Activated naive CD4-positive, alpha-beta T cell treated with Interleukin-2 at 50 U/mL for 16 hours (primary cell): ENCODE data around the gene PARP12.

Experiments
- DNase-seq: peaks from one replicate; pipeline ENCODE4 v3.0.0-alpha.2; 2020

PARP12 gene

DNA sequence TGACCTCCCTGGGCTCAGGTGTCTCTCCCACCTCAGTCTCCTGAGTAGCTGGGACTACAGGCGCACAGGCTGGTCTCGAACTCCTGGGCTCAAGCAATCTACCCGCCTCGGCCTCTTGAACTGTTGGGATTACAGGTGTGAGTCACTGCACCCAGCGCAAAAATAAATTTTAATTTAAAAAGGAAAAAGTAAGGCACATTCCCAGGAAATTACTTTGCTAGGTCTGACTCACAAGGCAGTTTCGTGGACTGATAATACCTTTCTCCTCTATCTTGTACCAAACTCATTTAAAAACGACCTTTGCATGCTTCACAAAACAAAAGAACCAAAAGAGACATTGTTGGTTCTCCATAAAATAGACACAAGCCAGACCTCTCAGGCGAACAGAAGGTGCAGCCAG, 29.7 kb downstream of the PARP12 start:
- DNase-seq, result no peak

DNA sequence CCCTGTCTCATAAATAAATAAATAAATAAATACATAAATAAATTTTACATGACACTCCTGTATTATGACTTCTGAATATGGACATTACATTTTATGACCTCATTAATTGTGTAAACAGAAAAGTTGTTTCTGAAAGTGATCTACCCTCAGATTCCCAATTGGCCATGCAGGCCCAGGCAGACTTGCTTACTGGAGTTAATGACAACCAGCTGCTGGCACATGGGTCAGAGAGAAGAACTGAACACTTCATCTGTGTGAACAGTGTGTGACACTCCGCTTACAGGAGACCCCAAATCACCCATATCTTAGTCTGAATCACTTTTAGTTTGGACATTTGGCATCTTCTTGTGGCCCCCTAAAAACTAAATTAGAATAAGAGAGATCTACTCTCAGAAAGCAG, 31.4 kb downstream of the PARP12 start:
- no peak for DNase-seq

DNA sequence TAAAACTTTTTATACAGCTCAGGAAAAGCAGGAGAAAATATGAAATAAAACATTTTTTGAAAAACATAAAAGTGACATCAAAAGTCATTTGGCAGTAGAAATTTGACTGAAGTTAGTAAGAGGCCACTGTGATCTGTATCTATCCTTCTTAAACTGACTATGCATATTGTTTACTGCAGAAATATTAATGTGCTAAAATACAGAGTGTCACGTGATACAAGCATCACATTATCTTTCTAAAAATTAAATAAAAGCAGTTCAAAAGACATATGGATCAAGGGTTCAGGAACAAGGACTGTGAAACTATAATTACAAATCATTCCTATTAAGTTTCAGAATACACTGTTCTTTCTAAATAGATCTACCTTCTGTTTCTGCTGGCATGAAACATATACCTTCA, 33.7 kb downstream of the PARP12 start:
- no peak for DNase-seq

DNA sequence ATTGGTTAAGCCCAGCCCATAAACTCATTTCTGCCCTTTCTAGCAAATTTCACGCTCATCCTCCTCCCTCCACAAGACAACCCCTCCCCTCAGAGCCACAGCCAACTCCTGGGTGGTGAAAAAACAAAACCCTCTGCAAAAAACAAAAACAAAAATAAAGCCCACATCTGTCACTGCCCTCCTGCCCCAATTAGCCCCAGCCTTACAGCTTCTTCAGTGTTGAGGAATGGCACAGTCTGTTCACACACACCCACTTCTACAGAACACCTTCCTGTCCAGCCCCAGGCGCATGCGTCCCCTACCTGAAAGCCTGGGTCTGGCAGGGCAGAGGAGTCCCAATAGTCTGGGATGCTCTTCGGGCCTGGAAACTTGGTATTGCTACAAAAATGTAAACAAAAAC, 34.4 kb downstream of the PARP12 start:
- no peak for DNase-seq

DNA sequence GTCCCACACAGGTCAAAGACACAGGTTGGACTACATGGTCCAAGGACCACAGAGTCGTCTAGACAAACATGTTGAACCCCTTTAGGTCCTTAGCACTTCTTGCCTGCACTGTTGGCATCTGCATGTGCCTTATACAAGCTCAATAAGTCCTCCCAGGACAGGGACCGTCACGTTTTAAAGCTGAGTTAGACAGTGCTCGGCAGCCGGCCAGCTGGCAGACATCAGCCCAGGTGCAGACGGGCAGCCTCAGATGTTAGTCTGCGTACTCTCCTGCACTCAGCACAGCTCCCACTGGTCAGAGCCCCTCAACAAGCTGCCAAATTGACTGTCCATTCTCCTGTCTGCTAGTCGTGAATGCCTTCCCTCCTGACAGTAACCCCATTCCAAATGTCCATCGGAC, 34.9 kb downstream of the PARP12 start:
- no peak for DNase-seq

DNA sequence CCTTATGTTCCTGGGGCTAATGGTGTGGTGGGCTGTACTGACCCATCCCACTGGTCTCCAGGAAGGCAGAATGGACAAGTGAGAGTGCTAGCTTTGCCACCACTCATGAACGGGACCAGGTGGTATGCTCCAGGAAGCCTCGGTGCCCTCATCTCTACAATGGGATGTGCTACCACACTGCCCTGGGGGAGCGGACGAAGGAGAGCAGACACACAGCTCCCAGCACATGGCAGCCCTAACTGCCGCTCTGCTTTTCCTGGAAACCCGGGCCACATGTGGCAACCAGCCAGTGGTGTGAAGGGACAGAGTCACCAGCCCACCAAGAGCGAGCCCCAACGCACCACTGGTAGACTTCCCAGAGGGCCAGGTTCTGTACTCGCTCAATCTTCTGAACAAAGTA, 35.8 kb downstream of the PARP12 start:
- no peak for DNase-seq

DNA sequence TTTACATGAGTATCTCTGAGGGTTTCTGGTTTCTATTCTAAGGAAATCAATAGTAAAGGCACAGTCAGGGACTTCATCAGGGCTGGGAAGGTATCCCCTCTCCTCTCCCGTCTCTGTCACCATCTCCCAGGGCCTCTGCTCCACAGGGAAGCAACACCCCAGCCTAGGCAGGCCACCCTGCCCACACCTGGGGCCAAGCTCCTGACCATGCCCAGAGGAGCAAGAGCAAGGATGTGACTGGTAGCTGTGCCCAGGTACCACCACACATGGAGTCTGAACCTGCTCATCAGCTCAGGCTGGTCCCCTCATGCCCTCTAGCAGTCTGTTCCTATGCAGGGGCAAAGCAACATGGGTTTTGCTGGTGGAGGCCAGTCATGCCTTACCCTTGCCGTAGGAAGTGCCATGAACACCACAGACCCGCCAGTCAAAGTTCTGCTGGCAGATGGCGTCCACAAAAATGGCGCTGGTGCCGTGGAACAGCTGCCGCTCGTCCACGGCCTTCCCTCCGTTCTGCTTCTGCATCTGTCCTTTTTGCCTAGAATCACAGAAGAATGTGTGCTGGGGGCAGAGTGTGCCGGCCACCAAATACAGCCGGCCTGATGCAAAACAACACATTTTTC, 36.8 kb downstream of the PARP12 start:
- no peak for DNase-seq

DNA sequence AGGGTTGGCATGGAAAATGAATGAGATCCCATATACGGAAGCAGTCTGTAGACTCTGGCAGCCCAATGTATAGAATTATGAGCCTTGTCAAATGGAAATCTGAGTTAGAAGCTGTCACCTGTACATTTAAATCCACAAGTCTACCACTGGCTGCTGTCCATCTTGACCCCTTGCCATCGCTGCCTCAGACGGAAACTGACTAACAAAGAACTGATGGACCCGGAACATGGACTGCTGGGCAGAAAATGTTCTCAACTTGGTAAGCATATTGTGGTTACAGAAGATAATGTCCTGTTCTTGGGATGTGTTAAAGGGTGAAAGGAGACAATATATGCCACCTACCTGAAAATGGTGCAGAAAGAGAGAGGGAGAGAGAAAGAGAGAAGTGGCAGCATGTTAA, 37.5 kb downstream of the PARP12 start:
- DNase-seq, result no peak

DNA sequence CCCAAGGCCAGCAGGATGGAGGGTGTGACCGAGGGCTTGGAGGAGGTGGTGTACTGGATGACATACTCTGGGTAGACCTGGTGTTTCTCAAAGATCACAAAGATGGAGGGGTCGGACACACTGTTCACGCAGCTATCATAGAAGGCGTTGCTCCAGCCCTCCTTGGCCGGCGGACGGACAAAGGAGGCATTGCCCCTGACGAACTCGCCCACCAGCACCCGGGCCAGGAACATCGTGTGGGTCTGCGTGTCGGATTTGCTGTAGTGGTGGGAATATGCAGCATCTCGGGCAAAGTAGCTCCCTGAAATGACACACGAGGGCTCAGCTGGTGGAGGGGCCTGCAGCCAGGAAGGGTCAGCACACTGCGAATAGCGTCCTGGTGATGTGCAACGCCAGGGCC, 38.2 kb downstream of the PARP12 start:
- DNase-seq, result no peak

DNA sequence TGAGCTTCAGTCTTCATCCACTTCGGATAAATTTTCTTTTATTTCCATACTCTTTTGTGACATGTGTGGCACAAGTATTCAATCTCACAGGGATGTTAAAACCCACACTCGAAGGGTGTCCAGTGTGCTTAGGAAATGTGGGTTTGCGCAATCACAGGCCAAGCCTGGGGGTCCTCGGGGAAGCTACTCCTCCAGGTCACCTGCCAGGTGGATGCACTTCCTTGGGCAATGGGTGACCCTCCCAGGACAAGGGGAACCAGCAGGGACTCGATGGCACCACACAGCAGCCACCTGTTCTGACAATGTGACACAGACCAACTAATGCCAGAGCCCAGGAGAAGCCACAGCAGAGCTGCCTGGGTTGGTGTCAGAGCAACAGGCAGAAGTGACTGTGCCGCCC, 39.0 kb downstream of the PARP12 start:
- no peak for DNase-seq

DNA sequence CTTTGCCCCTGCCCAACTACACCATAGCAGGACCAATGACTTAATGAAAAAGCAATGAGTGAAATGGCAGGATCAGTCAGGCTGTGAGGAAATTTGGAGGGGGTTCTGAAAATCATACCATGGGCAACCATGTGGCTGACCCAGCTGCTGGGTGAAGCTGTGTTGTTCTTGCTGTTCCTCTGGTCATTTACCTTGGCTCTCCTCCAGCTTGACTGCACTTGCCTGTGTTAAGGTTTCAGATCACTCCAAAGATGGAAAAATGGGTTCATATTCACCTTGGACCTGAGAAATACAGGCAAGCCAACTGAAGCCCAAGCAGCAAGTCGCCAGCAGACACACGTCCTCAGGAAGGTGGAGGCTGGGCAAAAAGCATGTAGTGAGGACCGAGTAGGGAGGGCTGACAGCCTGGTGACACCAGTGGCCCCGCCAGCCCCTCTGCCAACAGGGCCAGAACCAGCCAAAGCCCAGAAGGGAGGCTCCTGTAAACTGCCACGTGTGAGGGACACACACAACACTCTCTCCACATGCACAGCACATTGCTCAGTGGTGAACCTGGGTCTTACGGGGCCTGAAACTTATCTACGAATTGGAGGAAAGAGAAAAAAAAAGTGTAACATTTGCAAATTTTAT, 40.1 kb downstream of the PARP12 start:
- no peak for DNase-seq

DNA sequence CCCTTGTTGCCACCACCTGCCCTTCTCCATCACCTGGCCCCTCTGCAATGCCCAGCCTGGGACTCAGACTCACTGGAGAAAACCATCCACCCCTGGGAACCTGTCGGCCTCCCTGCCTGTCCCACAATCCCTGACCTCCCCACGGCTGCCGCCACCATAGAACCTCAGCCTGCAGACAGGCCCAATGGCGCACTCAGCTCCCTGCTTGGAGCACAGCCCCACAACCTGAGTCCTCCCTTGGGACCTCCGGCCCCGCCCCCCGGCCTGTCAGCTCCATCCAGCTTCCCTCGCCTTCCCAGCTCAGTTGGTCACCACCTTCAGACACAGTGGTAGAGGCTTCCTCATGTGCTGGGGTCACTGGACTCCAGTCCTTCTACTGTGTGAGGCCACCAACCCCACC, 41.1 kb downstream of the PARP12 start:
- no peak for DNase-seq

DNA sequence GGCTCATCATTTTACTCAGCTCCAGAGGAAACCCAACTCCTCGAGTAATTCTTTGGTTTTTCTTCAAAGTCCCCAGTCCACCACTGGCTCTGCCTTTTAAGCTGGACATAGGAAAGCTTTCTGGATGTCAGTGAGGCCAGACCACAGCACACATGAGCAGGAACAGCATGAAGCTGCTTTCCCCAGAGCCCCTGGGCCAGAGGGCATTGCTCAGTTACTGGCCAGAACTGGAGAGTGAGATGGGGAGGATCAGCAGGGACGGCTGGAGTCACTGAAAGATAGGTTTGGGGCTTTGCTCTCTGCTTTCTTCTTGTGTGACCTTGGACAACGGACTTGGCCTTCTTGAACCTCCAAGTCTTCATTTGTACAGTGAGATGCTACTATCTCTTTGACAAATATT, 43.1 kb downstream of the PARP12 start:
- no peak for DNase-seq

DNA sequence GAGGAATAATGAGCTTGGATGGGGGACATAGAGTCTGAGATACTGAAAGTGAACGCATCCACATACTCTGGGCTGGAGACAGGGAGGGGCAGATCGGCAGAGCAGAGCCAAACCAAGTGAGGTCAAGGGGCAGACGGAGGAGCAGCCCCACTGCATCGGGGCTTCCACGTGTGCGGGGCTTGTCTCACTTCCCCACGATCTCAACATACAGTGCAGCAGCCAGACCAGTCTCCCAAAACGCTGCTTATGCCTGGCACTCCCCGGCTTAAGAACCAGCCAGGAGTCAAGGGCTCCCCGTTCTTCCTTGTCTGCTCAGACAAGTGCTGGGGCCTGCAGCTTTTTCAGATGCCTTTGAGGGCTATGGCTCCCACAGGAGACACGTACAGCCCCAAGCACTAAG, 43.6 kb downstream of the PARP12 start:
- DNase-seq, result no peak

DNA sequence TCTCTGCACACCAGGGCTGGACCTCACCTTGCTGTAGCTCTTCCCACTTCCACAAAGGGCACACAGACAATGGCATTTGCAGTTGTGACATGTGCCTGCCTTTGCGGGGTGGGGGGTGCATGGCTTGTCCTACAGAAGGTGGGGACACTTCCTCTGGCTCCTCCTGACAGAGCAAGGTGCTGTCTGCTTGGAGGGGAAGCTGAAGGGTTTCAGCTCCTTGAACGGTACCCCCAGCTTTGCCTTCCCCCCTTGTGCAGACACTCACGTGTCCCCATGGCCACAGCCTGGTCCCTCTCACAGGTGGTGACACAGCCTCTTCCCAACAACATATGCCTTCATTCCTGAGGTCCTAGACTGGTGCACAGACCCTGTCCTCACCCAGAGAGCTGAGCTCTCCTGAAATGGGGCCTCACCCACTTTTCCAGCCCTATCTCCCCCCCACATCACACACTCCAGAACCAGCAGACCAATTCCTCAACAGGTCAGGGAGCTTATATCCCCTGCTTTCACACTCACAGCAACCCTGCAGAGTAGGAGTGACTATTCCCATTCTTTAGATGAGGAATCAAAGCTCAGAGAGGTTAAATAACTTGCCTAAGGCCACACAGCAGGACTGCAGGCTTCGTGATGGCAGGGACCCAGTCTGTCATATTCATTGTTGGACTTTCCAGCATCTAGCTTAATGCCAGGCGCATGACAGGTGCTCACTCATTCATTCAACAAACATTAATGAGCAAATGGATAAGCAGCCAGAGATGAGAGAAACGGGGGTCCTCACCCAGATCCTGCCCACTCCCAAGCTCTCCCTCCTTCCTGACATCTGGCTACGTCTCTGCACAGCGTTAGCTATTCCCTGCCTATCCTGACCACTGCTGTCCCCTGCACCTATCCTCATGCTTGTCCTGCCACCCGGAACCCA, 44.4 kb downstream of the PARP12 start:
- no peak for DNase-seq

DNA sequence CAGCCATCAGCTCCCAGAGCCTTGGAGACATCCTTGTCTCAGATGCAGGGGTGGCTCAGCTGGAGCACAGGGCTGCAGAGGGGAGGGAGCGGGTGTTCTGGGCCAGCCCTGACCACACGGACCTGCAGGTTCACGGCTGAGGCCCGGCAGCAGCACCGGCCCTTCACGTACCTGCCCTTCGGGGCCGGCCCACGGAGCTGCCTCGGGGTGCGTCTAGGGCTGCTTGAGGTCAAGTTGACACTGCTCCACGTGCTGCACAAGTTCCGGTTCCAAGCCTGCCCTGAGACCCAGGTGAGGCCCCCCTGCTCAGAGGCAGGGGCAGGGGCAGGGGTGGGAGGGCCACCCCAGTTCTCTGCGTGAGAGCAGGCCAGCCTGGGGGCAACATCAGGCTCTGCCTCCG, 45.2 kb downstream of the PARP12 start:
- DNase-seq, result no peak

DNA sequence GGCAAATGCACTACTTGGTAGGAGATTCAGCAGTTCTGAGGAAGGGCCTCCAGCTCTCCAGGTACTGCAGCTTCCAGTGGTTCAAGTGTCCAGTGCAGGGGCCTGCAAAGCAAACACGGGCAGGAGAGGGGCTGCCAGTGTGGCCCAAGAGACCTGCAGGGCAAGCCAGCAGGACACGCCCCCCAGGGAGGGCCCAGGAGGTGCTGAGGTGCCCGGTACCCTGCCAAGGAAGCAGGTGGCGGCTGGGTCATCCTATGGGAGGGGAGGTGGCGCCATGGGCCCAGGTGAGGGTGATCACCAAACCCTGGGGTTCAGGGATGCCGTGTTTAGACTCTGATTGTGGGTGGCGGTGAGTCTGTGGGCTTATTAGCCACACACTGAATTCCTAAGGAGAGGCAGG, 45.7 kb downstream of the PARP12 start:
- no peak for DNase-seq

DNA sequence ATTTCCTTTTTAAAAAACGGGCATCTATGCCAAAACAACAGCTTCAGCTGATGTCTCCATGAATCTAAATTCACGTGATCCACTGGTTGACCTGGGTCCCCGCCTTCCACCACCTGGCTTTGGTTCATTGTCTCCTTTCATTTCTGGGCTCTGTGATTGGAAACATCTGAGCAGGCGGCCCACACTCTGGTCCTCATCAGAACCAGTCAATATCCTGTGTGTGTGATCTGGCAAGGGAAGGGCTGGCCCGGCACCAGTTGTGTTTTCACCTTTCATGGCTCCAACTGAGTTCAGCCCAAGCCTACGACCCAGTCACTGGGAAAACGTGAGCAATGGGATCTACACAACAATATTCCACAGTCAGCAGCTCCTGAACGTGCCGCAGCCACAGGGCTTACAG, 46.2 kb downstream of the PARP12 start:
- no peak for DNase-seq

DNA sequence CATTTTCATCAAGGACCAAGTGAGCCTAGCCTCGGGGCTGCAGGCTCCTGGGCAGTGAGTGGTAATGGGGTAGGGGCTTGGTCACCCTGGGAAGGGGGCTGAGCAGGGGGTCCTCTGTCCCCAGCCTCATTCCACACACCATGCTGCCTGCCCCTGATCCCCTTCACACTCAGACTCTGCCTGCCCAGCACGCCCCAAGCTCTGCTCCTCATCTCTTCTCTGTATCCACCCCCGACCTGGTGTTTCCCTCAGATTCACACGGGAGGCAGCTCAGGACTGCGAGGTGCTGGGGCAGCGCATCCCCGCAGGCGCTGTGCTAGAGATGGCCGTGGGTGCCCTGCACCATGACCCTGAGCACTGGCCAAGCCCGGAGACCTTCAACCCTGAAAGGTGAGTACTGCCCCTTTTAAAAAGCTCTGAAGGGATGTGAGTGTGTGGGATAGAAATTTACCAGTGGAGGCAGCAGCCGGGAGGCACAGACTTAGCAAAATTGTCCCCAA, 47.2 kb downstream of the PARP12 start:
- DNase-seq, result no peak

DNA sequence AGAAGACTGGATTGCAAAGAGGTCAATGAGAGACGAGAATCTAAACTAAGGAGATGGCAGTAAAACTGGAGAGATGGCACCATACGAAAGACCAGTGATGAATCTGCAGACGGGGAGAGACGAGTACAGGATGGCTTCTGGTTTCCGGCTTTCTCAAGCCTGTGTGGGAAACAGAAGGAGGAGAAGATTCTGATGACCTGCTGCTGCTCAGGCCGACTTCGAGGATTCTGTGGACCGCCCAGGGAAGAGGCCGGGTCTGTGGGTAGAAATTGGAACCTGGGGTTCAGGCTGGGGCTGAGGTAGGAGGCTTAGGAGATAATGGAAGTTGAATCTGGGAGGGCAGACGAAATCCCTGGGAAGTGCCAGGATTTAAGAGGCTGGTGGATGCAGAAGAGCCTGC, 48.6 kb downstream of the PARP12 start:
- no peak for DNase-seq

DNA sequence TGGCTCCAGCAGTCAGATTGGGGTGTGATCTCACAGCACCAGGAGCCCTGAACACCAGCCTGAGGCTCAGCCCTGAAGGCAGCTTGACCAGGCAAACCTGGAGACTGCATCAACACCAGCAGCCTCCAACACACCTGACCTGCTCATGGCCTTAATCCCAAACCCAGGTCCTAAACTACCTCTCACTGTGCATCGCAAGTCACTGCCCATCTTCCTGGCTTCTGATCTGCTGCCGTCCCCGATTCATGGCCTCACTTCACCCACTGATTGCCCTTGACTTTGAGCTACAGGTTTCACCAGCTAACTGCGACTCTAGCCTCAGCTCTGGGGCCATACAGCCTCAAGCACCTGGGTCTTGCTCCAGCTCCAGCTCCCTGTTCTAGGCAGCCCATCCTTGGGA, 49.1 kb downstream of the PARP12 start:
- DNase-seq, result no peak

DNA sequence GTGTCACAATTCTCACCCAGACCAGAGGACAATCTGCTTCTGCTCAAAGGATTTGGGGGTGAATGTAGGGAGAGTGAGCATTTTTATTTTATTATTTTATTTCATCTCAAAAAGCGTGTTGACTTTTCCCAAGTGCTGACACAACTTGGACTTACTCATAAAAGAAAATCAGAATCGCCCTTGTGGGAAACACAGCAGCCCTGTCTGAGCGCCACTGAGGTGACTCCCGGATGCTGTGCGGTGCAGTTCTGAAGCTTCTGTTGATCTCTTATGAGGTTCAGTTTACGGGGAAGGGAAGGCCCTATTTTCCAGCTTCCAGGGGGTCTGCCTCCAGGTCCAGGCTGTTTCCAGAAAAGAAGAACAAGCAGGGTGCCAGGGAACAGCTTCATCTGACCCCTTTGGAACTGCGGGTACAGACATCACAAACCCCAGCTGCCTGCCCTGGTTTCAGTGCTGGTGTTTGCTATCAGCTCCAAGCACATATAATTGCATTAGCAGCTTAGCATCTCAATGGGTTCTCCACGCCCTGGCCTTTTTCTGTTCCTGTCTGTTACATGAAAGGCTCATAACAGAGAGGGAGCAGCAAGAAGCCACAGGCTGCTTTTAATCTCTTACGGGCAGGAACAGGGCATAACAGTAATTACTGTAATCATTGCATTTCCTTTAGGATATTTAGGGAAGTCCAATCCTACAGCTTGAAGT, 52.4 kb downstream of the PARP12 start:
- DNase-seq, result no peak

DNA sequence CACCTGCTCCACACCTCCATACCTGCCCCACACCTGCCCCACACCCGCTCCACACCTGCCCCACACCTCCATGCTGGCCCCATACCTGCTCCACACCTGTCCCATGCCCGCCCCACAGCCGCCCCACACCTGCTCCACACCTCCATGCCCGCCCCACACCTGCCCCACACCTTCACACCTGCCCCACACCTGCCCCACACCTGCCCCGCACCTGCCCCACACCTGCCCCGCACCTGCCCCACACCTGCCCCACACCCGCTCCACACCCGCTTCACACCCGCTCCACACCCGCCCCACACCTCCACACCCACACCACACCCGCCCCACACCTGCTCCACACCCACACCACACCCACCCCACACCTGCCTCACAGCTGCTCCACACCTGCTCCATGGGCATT, 53.0 kb downstream of the PARP12 start:
- no peak for DNase-seq
